Epidermal melanocyte (primary cell): ENCODE measurements around the gene FLT3LG.
A peak's percentile ranks its signal among the peaks of the same experiment; 100 is the strongest.

Source experiments
- DNase-seq: peaks from one replicate; pipeline ENCODE4 v3.0.0; 2011; ENCODE audit warnings: low spot score; ENCODE audit not compliant: insufficient read length

FLT3LG gene

GRCh38 chr19:49487277-49488045 is 13.4 kb downstream of the FLT3LG start, which contains the start of gene RPL13A:
Gene RPL13A, plus strand, starts transcription at chr19:49487608. Its CDS starts 22 bp downstream, at chr19:49487630.
- DNase-seq, result peak; percentile 91

- DNase-seq, result no peak
Measured at GRCh38 chr19:49488046-49488862, 14.2 kb downstream of the FLT3LG start.

- no peak for DNase-seq
Measured at GRCh38 chr19:49488863-49489537, 15.0 kb downstream of the FLT3LG start.

- no peak for DNase-seq
Measured at GRCh38 chr19:49489601-49490167, 15.7 kb downstream of the FLT3LG start.

- no peak for DNase-seq
Measured at GRCh38 chr19:49490287-49491029, 16.4 kb downstream of the FLT3LG start.

GRCh38 chr19:49491030-49491803 is 17.2 kb downstream of the FLT3LG start:
- DNase-seq, result no peak

GRCh38 chr19:49491804-49492572 is 18.0 kb downstream of the FLT3LG start:
- no peak for DNase-seq

GRCh38 chr19:49492573-49493405 is 18.8 kb downstream of the FLT3LG start:
- DNase-seq, result no peak

- no peak for DNase-seq
Measured at GRCh38 chr19:49496574-49497008, 22.6 kb downstream of the FLT3LG start.

- DNase-seq, result peak; percentile 68
Measured at GRCh38 chr19:49497047-49497788, 23.2 kb downstream of the FLT3LG start.

GRCh38 chr19:49497789-49498103 is 23.7 kb downstream of the FLT3LG start:
- no peak for DNase-seq

- DNase-seq, result no peak
Measured at GRCh38 chr19:49498475-49498874, 24.5 kb downstream of the FLT3LG start.

GRCh38 chr19:49499030-49499670 is 25.1 kb downstream of the FLT3LG start:
- DNase-seq, result no peak

- peak; percentile 61 for DNase-seq
Measured at GRCh38 chr19:49502866-49503581, 29.0 kb downstream of the FLT3LG start.

- DNase-seq, result no peak
Measured at GRCh38 chr19:49503582-49503962, 29.6 kb downstream of the FLT3LG start.

- DNase-seq, result no peak
Measured at GRCh38 chr19:49506575-49507105, 32.6 kb downstream of the FLT3LG start.
